Hematopoietic multipotent progenitor cell treated with erythropoietin and hydrocortisone succinate and interleukin-3 and kit ligand, for 17 days (in vitro differentiated cells): ENCODE results near the gene P2RX2.
"Not testable (repeated sequence)": the region's sequence is repeated elsewhere in the genome, so short reads cannot be mapped to it uniquely, and the experiment has no call there.

ENCODE experiments used
- DNase-seq: peaks from one replicate; pipeline ENCODE4 v3.0.0-alpha.2; 2015; ENCODE audit warnings: low spot score

The P2RX2 gene

DNA sequence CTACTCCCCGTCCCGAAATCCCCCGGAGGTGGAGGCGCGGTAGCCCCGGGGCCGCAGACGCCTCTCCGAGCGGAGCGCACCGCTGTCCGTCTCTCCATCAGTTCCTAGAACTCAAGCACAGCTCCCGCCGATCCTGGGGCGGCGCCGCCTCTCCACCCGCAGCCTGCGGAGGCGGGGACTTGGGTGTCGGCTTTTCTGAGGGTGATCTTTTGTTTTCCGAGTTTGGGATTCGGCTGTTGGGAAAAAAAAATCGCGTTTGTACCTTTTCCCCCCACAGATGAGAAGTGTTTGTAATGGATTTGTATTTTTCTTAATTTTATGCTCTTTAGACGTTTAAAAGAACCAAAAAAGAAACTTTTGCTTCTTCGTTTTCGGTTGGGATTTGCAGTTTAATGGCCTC, 34.8 kb upstream of the P2RX2 start:
- DNase-seq: no peak

DNA sequence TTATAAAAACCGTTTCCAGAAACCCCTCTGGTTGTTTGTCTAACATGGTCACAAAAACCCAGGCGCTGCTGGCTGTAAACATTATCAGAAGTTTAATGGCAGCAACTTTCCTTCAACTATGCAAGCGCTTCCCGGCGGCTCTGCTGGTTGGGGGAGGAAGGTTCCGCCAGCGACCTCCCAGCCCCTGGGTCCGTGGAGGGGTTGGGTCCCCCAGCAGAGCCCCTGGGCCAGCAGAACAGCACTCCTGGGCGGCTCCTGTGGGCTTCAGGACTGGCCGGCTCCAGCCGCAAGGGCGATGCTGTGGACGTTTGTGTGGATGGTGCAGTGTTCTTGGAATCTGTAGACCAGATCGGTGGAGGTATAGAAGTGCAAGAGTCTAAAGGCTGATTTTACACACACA, 34.1 kb upstream of the P2RX2 start:
- DNase-seq: no peak

DNA sequence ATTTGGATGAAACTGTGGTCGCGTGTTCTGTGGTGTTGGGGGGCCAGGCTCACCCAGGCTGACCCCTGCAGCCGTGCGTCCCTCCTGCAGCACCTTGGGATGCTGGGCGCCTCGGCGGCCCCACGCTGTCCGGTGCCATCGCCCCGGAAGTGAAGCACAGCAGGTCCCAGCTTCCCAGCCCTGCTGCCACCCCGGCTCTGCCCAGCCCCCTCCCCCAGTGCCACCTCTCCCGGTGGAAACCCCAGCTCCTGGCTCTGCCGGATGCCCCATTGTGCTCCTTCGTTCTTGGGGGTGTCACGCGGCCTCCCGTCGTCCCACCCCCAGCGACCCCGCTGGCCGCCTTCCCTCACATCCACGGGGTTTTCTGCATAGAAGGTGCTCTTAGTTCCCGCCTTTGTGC, 33.4 kb upstream of the P2RX2 start:
- no peak for DNase-seq

DNA sequence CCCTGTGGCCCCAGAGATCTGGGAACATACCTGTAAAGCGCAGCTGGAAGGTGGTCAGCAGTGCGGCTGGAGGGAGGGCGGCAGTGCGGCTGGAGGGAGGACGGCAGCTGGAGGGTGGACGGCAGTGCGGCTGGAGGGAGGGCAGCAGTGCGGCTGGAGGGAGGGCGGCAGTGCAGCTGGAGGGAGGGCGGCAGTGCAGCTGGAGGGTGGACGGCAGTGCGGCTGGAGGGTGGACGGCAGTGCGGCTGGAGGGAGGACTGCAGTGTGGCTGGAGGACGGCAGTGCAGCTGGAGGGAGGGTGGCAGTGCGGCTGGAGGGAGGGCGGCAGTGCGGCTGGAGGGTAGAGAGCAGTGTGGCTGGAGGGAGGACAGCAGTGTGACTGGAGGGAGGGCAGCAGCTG, 31.6 kb upstream of the P2RX2 start:
- DNase-seq: no peak

DNA sequence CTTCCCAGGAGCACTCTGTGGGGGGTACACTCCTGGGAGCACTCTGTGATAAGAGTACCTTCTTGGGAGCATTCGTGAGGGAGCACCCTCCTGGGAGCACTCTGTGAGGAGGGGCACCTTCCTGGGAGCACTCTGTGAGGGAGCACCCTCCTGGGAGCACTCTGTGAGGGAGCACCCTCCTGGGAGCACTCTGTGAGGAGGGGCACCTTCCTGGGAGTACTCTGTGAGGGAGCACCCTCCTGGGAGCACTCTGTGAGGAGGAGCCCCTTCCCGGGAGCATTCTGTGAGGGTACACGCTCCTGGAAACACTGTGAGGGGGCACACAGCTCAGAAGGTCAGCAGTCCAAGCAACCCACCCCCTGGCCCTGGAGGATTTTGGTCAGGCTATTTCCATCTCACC, 30.8 kb upstream of the P2RX2 start:
- DNase-seq: no peak

DNA sequence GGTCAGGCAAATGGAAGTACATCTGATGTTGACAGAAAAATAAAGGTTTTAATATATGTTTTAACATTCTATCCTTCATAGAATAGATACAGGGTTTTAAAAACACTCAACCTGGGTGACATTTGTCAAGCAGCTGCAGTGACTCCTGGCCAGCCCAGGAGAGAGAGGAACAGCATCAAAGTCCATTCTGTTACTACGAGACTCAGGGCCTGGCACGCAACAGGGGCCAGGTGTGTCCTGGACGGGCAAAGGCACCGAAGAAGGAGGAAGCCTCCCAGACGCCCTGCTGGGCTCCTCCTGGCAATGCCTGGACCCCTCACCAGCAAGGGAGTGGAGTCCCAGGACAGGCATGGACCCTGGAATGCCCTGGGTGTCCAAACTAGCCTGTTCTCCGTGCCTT, 30.3 kb upstream of the P2RX2 start:
- no peak for DNase-seq

DNA sequence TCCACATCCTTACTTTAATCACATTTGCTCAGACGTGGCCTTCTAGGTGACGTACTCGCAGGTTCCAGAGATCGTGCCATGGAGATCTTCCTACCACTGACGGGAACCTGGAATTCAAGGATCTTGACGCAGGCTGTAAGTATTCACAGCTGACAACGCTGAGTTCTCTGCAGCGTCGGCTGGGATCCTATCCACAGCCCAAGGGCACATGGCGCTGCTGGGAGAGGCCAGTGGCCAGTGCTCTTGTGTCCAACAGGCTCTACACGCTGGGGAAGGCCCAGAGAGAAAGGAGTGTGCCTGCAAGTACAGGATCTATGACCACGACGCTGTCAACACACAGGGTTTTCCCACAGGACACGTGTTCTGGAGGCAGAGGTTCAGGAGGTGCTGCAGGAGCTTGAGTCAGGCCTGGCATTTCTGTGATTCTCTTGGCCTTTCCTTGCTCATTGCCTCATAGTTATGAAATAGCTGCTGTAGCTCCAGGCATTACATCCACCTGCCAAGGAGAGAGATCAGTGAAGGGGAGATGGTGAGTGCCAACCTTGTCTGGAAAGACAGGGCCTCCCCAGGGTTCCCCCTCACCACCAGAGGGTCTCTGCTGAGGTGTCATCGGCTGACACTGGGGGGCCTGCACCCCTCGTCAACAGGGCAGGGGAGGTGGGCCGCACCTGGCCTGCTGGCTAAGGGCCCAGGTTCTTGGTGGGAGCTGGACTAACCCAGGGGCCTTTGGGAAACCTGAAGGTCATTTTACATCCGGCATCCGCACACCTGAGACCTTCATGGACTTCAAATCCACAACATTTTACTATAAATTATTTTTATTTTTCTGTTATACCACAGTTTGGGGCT, 29.5 kb upstream of the P2RX2 start:
- no peak for DNase-seq

DNA sequence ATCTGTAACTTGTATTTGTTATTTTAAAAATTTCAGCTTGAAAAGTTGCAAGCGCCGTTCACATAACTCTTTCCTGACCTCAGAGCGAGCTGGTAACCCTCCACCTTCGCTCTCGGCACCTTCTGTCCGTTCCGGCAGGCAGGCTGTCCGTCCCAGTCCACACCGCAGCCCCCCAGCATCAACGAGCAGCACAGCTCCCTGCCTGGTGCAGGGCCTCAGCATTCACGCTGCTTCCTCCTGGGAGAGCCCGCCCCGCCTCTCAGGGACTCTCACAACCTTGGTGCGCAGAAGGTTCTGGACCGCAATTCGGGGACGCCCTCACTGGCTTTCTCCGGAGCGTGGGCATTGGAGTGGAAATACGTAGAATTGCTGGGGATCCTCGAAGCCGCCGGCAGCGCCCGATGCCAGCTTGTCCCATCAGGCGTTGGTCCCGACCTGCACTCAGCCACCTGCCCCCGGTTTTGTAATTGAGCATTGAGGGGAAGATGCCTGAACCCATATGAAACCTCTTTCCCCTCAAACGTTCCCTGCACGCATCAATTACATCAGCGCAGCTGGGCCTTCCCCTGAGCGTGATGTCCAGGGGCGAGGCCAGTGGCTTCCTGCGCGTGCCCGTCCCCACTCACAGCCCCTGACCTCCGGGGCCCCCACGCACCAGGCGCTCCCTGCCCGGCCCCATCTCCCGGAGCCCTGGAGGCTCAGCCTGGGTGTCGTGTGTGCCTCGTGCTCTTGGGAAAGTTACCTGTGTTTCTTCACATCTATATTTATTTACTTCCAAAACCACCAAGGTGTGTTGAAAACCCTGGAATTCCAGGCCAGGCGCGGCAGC, 27.3 kb upstream of the P2RX2 start:
- DNase-seq: no peak

DNA sequence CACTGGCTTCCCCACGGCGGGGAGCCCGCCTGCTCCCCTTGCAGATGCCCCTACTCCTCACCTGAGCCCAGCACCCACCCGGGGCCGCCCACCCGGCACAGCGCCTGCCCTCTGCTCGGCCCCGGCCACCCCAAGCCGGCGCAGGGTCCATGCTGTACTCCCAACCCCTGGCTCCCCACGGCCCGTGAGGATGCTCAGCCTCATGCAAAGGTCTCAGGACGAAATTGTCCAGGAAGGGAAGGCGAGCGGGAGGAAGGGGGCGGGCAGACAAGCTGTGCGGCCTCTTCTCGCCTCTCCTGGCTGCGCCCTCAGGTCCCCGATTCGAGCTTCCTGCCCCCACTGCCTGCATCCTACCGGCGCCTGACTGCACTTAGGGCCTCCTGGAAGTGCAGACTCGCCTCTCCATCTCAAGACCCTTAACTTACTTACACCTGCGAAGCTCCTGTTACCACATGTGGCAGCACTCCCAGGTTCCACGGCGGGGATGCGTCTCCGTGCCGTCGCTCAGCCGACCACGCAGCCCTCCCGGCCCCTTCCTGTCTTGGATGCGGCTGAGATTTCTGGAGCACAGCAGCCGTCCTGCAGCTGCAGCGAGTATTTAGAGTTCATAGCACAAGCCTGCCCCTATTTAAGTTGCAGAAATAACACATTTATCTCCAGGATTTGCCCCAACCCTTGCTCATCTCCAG, 26.1 kb upstream of the P2RX2 start:
- no peak for DNase-seq

DNA sequence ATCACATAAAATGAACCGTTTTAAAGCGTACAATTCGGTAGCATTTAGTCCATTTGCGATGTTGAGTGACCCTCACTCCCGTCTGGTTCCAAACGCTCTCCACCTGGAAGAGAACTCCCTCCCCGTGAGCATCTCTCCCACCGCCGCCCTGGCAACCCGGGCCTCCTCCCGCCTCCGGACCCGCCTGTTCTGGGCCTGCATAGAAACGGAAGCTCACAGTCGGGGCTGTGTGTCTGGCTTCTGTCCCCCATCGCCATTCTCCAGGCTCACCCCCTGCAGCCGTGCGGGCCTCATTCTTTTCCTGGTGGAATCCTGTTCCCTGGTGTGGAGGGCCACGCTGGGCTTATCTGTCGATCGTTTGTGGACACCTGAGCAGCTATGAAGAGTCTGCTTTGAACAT, 25.5 kb upstream of the P2RX2 start:
- no peak for DNase-seq

DNA sequence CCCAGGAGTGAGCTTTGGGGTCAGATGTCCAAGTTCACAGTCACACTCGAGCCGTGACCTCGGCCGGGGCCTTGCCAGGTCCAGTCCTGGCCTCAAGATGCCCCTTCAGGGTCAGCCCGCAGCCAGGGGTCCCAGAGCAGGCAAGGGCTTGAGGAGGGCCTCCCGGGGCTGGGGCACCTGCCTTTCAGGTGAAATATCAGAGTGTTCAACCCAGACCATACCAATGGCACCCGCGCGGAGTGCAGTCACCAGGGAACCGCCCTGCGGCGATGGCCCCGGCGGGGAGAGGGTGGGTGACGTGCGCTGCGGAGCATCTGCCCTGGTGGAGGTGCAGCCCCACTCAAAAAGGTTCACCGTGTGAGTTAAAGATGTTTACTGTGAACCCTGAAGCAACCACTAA, 25.1 kb upstream of the P2RX2 start:
- DNase-seq: no peak

DNA sequence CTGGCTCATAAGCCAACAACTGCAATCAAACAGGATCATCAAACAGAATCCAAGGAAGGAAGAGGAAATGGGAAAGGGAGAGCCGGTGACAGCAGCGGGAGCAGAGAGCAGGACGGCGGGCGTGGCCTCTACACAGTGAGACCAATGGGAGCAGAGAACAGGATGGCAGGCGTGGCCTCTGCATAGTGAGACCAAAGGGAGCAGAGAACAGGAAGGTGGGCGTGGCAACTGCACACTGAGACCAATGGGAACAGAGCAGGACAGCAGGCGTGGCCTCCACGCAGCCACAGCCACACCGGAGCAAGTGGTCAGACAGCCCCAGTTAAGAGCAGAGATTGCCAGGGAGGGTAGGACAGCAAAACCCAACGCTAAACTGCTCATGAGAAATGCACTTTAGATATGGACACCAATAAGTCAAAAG, 24.6 kb upstream of the P2RX2 start:
- DNase-seq: no peak

DNA sequence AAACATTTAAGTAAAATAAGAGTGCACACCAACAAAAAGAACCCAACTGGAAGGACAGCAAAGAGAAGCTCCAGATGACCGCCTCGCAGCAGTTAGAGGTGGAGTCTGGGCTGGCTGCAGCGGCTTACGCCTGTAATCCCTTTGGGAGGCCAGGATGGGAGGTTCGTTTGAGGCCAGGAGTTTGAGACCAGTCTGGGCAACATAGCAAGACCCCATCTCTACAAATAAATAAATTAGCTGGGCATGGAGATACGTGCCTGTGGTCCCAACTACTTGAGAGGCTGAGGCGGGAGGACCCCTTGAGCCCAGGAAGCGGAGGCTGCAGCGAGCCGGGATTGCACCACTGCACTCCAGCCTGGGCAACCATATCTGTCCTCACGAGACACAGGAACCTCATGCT, 23.4 kb upstream of the P2RX2 start:
- no peak for DNase-seq

DNA sequence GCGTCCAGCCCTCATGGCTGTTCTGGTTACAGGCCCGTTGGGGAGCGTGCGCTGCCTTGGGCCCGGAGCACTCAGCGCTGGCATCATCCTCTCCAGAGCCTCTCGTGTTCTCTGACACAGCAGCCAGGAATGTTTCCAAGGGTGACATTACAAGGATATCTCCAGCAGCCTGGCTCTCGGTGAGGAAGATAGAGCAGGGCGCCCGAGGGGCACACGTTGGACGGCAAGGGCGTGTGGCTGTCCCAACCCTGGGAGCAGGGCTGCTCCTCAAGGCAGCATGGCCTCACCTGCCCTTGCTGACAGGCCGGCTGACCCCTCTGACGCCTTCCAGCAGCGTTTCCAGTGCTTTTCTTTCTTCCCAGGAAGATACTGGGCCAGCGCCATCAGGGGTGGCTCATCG, 22.6 kb upstream of the P2RX2 start:
- no peak for DNase-seq

DNA sequence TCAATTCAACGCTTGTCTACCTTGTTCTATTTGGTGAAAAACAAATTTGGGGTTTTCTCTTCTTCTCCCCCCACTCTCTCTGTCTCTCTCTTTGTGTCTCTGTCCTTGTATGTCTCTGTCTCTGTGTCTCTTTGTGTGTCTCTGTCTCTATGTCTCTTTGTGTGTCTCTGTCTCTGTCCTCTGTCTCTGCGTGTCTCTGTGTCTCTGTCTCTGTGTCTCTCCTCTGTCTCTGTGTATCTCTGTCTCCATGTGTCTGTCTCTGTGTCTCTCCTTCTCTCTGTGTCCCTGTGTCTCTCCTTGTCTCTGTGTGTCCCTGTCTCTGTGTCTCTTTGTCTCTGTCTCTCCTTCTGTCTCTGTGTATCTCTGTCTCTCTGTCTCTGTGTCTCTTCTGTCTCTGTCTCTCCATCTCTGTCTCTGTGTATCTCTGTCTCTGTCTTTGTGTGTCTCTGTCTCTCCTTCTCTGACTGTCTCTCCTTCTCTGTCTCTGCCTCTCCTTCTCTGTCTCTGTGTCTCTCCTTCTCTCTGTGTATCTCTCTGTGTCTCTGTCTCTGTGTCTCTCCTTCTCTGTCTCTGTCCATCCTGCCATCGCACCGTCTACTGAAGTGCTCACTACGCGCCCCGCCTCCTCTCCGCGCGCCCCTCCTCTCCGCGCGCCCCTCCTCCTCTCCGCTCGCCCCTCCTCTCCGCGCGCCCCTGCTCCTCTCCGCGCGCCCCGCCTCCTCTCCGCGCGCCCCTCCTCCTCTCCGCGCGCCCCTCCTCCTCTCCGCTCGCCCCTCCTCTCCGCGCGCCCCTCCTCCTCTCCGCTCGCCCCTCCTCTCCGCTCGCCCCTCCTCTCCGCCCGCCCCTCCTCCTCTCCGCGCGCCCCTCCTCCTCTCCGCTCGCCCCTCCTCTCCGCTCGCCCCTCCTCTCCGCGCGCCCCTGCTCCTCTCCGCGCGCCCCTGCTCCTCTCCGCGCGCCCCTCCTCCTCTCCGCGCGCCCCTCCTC, 21.0 kb upstream of the P2RX2 start:
- no peak for DNase-seq

DNA sequence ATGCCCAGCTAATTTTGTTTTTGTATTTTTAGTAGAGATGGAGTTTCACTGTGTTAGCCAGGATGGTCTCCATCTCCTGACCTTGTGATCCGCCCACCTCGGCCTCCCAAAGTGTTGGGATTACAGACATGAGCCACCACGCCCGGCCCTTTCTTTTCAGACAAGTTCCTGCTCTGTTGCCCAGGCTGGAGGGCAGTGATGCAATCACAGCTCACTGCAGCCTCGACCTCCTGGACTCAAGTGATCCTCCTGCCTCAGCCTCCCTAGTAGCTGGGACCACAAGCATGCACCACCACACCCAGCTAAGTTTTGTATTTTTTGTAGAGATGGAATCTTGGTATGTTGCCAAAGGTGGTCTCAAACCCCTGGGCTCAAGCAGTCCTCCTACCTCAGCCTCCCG, 19.1 kb upstream of the P2RX2 start:
- DNase-seq: not testable (repeated sequence)

DNA sequence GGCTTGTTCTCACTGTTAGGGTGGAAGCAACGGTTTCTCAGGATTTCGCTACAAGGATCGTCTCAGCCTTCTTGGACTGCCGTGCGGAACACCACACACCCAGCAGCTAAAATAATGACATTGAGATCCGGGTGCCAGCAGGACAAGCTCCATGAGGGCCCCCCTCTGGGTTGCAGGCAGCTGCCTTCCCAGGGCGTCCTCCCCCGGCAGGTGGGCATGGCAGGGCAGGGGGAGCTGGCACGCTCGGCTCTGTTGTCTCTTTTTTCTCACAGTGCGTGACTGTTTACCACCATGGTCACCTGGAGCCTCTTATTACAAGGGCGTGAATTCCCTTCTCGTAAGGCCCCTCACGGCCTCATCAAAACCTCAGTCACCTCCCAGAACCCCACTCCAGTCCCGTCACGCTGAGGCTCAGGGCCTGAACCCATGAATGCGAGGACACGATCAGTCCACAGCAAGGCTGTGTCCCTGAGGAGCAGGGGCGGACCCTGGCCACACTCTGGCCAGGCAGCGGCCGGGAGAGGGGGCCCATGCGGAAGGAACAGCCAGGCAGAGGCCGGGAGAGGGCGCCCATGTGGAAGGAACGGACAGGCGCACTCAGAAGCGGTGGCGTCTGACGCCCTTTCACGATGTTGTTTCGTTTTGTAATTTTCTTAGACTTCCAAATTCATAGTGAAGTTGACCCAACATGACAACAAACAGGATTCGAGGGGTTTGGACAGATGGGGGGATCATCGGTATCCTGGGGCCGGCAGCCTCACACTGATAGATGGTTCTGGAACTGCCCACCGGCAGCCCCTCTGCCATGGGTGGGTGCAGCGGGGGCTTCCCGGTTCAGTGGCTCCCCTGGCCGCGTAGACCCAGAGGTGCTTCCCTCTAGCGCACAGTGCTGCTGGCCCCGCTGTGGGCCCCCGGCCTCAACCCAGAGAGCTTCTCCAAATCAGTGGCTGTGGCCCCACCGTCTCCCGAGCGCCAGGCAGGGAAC, 18.2 kb upstream of the P2RX2 start:
- no peak for DNase-seq

DNA sequence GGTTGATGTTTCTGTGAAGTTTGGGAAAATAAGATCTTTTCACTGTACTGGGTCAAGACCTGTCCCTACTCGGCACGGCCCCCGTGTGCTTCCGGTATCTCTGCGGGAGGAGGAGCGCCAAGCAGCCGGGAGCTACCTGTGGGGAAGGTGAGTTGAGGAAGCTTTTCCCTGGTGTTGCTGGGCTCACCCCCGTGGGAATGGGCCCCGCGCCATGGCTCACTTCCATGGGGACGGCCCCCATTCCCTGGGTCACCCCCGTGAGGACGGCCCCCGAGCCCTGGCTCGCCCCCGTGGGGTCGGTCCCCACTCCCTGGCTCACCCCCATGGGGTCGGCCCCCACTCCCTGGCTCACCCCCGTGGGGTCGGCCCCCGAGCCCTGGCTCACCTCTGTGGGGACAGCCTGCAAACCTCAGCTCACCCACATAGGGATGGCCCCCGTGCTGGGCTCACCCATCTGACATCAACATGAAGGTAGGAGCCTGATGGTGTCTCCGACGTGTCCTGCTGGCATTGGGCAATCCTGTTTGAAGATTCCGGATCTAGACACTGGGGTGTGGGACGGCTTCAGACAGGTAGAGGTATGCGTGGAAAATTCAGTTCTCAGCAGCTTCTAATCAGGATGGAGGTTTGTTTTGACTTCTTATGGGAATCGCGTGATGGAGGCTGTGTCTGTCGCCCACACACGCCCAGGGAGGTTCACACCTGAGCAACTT, 17.2 kb upstream of the P2RX2 start:
- DNase-seq: no peak

DNA sequence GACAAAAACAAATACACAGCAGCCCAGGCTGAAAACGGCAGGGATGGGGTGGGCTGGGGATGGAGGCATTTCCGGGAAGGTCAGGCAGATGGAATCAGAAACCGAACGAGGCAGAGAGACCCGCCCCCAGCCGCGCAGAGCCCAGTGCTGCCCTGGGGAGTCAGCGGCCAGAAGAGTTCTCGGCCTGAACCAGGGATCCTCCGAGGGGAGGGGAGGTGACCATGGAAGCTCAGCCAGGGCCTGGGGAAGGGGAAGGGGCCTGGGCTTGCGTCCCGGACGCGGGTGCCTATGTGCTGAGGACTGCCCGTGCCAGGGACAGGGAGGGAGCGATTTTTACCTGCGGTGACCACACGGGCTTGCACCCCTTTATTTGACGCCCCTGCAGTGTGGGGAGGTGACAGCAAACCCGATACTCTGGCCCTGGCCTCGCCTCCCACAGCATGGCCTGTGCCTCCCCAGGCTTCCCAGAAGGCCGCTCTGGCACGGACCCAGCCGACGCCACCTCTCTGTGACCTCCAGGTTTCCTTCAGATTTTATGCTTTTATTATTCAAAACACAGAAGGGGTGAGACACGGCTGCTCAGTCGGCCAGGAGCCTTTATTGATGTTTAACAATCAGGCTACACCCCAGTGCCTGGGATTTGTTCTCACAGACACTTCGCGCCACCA, 15.9 kb upstream of the P2RX2 start:
- no peak for DNase-seq
